HG03442 (cell line): Measurements from ENCODE around the gene CBX5.
"Not testable (repeated sequence)": the region's sequence is repeated elsewhere in the genome, so short reads cannot be mapped to it uniquely, and the experiment has no call there.

ENCODE experiments used
- ATAC-seq: cut with Tn5 transposase; IDR thresholded peaks from one replicate; pipeline ENCODE4 v1.9.1; 2021; ENCODE audit warnings: mild to moderate bottlenecking, moderate library complexity; ENCODE audit not compliant: unreplicated experiment

The CBX5 gene

DNA sequence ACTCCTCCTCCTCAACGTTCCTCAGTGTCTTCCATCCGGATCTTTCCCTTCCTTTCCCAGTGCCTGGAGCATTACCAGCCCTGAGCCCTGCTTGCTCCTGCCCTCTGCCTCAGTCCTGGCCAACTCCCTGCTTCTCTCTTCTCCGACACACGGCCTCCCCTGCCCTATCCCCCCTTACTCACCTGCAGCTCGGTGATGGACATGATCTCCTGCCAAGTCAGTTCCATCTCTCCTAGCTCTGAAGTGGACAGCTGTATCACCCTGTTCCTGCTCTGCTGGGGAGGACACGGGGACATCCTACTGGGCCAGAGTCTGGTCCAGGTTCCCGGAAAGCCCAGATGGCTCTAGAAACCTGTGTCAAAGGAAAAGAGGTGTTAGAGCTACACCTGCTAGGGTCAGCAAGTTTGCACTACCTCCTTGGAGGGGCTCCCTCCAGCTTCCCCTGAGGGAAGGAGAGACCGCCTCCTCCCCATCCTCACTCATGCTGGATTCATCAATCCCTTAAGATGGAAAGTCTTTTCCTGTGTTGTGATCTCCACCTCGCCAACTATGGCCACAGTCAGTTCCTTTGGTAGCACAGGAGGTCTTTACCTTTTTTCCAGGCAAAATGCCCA, 15.1 kb upstream of the CBX5 start:
- no peak for ATAC-seq

DNA sequence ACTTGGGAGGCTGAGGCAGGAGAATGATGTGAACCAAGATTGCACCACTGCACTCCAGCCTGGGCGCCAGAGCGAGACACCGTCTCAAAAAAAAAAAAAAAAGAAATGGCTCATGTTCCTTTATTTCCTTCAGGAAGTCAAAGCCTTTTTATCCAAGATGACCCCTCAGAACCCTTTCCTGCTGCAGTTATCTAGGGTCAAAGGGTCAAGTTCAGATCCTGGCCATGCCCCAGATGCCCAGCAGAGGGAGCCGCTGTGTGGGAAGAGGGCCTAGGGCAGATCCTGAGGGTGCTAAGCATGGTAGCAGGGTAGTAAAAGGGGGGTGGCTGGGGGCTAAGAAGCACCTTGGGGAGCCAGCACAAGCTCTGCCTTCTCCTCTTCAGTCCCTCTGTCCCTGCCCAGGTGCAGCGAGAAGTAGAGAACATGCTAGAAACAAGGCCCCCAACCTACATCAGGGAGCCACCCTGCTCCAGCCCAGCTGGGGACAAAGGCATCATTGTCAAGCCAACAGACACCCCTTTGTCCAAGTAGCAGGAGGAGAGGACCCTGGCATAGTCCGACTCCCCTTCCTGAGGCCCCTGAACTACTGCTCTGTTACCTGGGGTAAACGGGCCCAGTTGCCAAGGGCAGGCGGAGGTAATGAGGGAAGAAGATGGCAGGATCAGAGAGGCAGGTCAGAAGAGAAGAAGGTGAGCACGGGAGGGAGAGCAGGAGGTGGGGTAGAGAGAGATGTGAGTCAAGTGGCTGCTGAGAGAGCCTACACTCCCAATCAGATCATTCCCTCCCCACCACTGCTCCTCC, 14.4 kb upstream of the CBX5 start:
- peak; percentile 47 for ATAC-seq

DNA sequence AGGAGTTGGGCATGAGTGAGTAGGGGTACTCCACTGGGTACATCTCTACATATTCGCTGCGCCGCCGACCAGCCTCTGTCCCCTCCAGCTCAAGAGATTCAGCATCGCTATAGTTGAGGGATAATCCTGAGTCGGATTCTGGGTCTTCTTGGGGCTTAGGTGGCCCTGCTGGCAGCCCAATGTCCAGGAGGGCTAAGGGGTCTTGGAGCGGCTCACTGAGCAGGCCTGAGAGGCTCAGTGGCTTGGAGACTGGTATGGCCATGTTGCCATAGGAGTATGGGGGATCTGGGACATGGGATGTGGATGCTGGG, 13.0 kb upstream of the CBX5 start:
- ATAC-seq: no peak

- no peak for ATAC-seq
Observed at GRCh38 chr12:54292083-54292930, 12.4 kb upstream of the CBX5 start.

GRCh38 chr12:54287261-54288157, 7.6 kb upstream of the CBX5 start:
- ATAC-seq: no peak

GRCh38 chr12:54286042-54287030, 6.4 kb upstream of the CBX5 start:
- ATAC-seq: no peak

- no peak for ATAC-seq
Observed at GRCh38 chr12:54285150-54286041, 5.5 kb upstream of the CBX5 start.

DNA sequence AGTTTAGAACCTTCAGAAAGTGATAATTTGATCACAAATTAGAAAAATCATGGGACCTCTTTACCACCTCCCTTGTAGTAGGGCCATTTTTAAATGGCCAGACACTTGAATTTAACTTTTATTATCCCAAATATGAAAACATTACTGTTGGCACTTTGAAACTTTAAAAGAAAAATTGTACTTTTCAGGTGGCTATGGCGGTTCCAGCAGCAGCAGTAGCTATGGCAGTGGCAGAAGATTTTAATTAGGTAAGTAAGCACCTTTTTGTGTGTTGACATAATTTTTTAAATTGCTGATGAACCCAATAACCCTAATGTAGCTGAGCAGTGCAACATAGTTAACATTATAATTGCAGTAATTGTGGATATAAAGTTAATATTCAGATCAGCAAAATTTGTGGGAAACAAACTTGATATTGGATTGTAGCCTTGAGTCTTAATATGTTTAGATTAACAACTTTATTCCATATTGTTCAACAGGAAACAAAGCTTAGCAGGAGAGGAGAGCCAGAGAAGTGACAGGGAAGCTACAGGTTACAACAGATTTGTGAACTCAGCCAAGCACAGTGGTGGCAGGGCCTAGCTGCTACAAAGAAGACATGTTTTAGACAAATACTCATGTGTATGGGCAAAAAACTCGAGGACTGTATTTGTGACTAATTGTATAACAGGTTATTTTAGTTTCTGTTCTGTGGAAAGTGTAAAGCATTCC, 4.3 kb upstream of the CBX5 start:
- ATAC-seq: not testable (repeated sequence)

DNA sequence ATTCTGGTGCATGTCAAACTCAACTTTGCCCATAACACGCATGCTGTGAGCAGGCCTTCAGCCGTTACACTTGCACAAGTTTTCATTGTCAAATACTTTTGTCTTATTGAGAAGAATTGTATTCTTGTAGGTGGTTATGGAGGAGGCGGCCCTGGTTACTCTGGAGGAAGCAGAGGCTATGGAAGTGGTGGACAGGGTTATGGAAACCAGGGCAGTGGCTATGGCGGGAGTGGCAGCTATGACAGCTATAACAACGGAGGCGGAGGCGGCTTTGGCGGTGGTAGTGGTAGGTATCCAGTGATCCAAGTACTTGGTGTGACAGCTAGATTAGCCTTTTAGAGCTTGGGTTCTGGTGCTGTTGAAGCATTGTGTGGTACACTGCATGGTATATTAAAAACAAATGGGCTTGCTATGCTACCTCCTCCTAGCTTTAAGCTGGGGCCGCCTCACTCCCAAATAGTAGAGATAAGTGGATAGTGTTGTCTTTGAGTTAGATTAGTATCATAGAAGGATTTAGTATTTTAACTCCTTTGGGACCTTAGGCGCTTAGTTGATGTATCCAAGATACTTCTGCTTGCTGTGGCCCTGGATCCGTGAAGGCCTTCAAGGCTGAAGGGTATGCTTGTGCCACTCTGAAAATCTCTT, 3.1 kb upstream of the CBX5 start:
- no peak for ATAC-seq

- ATAC-seq: not testable (repeated sequence)
Observed at GRCh38 chr12:54281694-54282093, 1.8 kb upstream of the CBX5 start.

GRCh38 chr12:54281261-54281638, 1.3 kb upstream of the CBX5 start:
- not testable (repeated sequence) for ATAC-seq

DNA sequence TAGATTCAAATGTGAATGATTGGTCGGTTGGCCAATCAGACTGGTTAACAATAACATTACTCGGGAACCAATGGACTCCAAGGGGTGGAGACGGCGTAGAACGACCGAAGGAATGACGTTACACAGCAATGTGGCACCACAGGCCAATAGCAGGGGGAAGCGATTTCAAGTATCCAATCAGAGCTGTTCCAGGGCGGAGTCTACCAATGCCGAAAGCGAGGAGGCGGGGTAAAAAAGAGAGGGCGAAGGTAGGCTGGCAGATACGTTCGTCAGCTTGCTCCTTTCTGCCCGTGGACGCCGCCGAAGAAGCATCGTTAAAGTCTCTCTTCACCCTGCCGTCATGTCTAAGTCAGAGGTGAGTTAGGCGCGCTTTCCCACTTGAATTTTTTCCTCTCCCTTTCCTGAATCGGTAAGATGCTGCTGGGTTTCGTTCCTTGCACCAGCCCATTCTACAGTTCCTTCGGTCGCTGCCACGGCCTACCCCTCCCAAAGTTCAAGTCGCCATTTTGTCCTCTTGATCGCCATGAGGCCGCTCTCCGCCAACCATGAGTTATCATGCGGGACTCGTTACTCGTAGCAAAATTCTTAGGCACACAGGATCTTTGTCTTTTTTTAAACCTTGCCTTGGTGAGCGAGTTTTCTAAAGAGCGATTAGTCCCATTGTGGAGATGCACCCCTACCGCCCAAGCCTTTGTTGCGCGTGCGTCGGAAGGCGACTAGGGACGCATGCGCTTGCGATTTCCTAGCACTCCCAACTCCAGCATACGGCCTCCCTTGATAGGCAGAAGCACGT, 742 bp upstream of the CBX5 start, which contains the start of gene HNRNPA1:
Gene HNRNPA1, plus strand, starts transcription at position 259 of the 793 bp plus-strand sequence. Its CDS starts 82 bp downstream, at position 341.
- peak; percentile 83 for ATAC-seq

GRCh38 chr12:54279227-54279631, 693 bp downstream of the CBX5 start:
- no peak for ATAC-seq

DNA sequence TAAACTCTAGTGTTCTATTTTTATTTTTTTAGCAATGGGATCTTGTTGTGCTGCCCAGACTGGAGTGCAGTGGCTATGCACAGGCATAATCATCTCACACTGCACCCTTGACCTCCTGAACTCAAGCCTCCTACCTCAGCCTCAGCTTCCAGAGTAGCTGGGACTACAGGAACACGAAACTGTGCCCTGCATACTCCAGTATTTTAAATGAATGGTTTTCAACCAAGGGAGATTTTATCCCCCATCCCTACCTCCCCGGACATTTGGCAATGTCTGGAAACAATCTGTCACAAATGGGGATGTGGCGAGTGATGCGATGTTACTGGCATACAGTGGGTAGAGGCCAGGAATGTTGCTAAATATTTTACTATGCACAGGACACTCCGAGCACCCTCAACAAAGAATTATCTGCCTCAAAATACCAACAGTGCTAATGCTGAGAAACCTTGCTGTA, 2.1 kb downstream of the CBX5 start:
- no peak for ATAC-seq

- ATAC-seq: no peak
Observed at GRCh38 chr12:54276368-54276767, 3.6 kb downstream of the CBX5 start.

DNA sequence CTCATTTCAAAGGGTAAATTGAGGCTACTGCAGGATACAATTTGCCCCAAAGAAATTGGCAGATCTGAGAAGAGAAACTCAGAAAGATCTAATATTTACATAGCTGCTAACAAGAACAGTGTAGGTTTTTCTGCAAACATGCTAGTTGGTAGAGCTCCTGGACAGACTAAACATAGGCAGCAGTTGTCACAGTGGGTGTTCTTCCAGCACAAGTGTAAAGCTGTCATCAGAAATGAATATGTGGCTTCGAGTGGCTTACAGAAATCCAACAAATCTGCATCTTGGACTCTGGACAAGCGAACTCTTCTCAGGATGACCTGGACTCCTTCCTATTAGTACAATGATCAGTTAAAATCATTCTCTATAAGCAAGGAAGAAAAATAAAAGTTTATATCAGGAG, 5.9 kb downstream of the CBX5 start:
- ATAC-seq: no peak
